IMR-90 (cell line): ENCODE results near the gene FMN2. TPM values are rescaled to one million over a fixed set of nuclear protein-coding genes. Genes with fewer than 3 reads are reported as not detected.

Source experiments
- ATAC-seq: fragments of 200-7000 bp; cut with Tn5 transposase; 2 replicates; pipeline ENCODE4 v1.9.1; 2020; ENCODE audit warnings: low read depth, mild to moderate bottlenecking, moderate library complexity
- BruUV-seq: library from RNA; stranded (reverse); fragments of 400-500 nt; replicated peaks from 2 replicates; lab custom pipeline; 2021; lab: Mats Ljungman, UMichigan
- CTCF ChIA-PET: fragments of 300-600 bp; formaldehyde crosslinking; extraction: SDS; loops from one replicate; lab custom pipeline; 2021; ENCODE audit warnings: antibody characterized with exemption; lab: Yijun Ruan, JAX
- POLR2A ChIA-PET: fragments of 300-600 bp; sonication (Branson Sonifier 250); formaldehyde crosslinking; loops from one replicate; lab custom pipeline; 2022; ENCODE audit warnings: antibody characterized with exemption; ENCODE audit not compliant: unreplicated experiment; lab: Charles Lee
- DNase-seq: peaks from one replicate; pipeline ENCODE4 v3.0.0; 2013
- H2AFZ ChIP-seq: replicated peaks from 2 replicates; pipeline ENCODE3; 2013; ENCODE audit warnings: low read length, mild to moderate bottlenecking; ENCODE audit not compliant: poor library complexity
- H2AK5ac ChIP-seq: 2 replicates; pipeline ENCODE4 v1.6.1; 2013; ENCODE audit warnings: low read depth, low read length, inconsistent platforms
- H2AK9ac ChIP-seq: replicated peaks from 2 replicates; pipeline ENCODE3; 2013; ENCODE audit warnings: mild to moderate bottlenecking, low read depth, low read length, moderate library complexity; ENCODE audit not compliant: poor library complexity
- H2BK120ac ChIP-seq: 2 replicates; pipeline ENCODE4 v1.6.1; 2013; ENCODE audit warnings: low read depth, low read length, inconsistent platforms
- H2BK15ac ChIP-seq: 3 replicates; pipeline ENCODE4 v1.6.1; 2013; ENCODE audit warnings: low read depth, low read length, inconsistent platforms
- H2BK20ac ChIP-seq: 2 replicates; pipeline ENCODE4 v1.6.1; 2013; ENCODE audit warnings: low read depth, mild to moderate bottlenecking, inconsistent platforms, low read length, moderate library complexity
- H2BK5ac ChIP-seq: 2 replicates; pipeline ENCODE4 v1.6.1; 2013; ENCODE audit warnings: mild to moderate bottlenecking, low read depth, low read length, inconsistent platforms; ENCODE audit not compliant: poor library complexity, severe bottlenecking
- H3K14ac ChIP-seq: replicated peaks from 2 replicates; pipeline ENCODE4 v1.6.1; 2013; ENCODE audit warnings: low read depth, low read length, inconsistent platforms
- H3K18ac ChIP-seq: 2 replicates; pipeline ENCODE4 v1.6.1; 2013; ENCODE audit warnings: low read depth, low read length, control low read depth
- H3K23ac ChIP-seq: 2 replicates; pipeline ENCODE4 v1.6.1; 2013; ENCODE audit warnings: low read depth, low read length, inconsistent platforms
- H3K27ac ChIP-seq: 2 replicates; pipeline ENCODE4 v1.5.1; 2013; ENCODE audit warnings: mild to moderate bottlenecking, control low read depth, low read length; ENCODE audit not compliant: insufficient read depth
- H3K27me3 ChIP-seq: 2 replicates; pipeline ENCODE4 v1.6.1; 2013; ENCODE audit warnings: low read length; ENCODE audit not compliant: control insufficient read depth, insufficient read depth
- H3K36me3 ChIP-seq: 2 replicates; pipeline ENCODE4 v1.6.1; 2013; ENCODE audit warnings: low read length, mixed read lengths; ENCODE audit not compliant: control insufficient read depth, insufficient read depth
- H3K4ac ChIP-seq: 2 replicates; pipeline ENCODE4 v1.6.1; 2013; ENCODE audit warnings: low read depth, low read length, inconsistent platforms
- H3K4me1 ChIP-seq: 2 replicates; pipeline ENCODE4 v1.6.1; 2013; ENCODE audit warnings: low read length, mixed read lengths; ENCODE audit not compliant: control insufficient read depth, insufficient read depth
- H3K4me2 ChIP-seq: 2 replicates; pipeline ENCODE4 v1.6.1; 2013; ENCODE audit warnings: low read depth, mild to moderate bottlenecking, control low read depth, low read length, moderate library complexity
- H3K4me3 ChIP-seq: 2 replicates; pipeline ENCODE4 v1.5.1; 2013; ENCODE audit warnings: low read depth, mild to moderate bottlenecking, control low read depth, low read length, moderate library complexity; ENCODE audit not compliant: insufficient read depth
- H3K56ac ChIP-seq: 2 replicates; pipeline ENCODE4 v1.6.1; 2013; ENCODE audit warnings: low read length, inconsistent platforms; ENCODE audit not compliant: insufficient read depth; ENCODE audit errors: extremely low read depth
- H3K79me1 ChIP-seq, 2 experiments: 2 replicates each; pipeline ENCODE4 v1.6.1; 2013; ENCODE audit warnings: low read length in 2 of 2, inconsistent platforms in 1 of 2, low read depth in 1 of 2
- H3K9ac ChIP-seq: 2 replicates; pipeline ENCODE4 v1.6.1; 2013; ENCODE audit warnings: low read depth, low read length, control low read depth
- H3K9me1 ChIP-seq: 2 replicates; pipeline ENCODE4 v1.6.1; 2013; ENCODE audit warnings: low read length, inconsistent platforms; ENCODE audit not compliant: insufficient read depth
- H3K9me3 ChIP-seq: 2 replicates; pipeline ENCODE4 v1.6.1; 2013; ENCODE audit warnings: low read length; ENCODE audit not compliant: control insufficient read depth, insufficient read depth
- H4K20me1 ChIP-seq: 2 replicates; pipeline ENCODE4 v1.6.1; 2013; ENCODE audit warnings: low read length, inconsistent platforms; ENCODE audit not compliant: insufficient read depth
- H4K5ac ChIP-seq: 2 replicates; pipeline ENCODE4 v1.6.1; 2013; ENCODE audit warnings: mild to moderate bottlenecking, low read depth, low read length, control low read depth
- H4K8ac ChIP-seq, 2 experiments: 2 replicates each; pipeline ENCODE4 v1.6.1; 2013; ENCODE audit warnings: low read depth in 2 of 2, low read length in 2 of 2, control low read depth in 1 of 2, inconsistent platforms in 1 of 2
- H4K91ac ChIP-seq: 2 replicates; pipeline ENCODE4 v1.6.1; 2013; ENCODE audit warnings: low read depth, low read length, inconsistent platforms; ENCODE audit not compliant: insufficient read depth
- BHLHE40 ChIP-seq: fragments of 150-350 bp; IDR thresholded peaks from 2 replicates; pipeline ENCODE4 v1.6.1; 2016; ENCODE audit warnings: mild to moderate bottlenecking, low read depth, low read length
- CEBPB ChIP-seq: IDR thresholded peaks from 2 replicates; pipeline ENCODE4 v1.6.1; 2012; ENCODE audit warnings: low read depth, low read length, improper control_type of control experiment
- CHD1 ChIP-seq: IDR thresholded peaks from 2 replicates; pipeline ENCODE4 v1.6.1; 2012; ENCODE audit warnings: low read depth, low read length, improper control_type of control experiment
- MAZ ChIP-seq: IDR thresholded peaks from 2 replicates; pipeline ENCODE4 v1.6.1; 2012; ENCODE audit warnings: low read depth, mild to moderate bottlenecking, low read length, improper control_type of control experiment, moderate library complexity, borderline replicate concordance
- MXI1 ChIP-seq: IDR thresholded peaks from 2 replicates; pipeline ENCODE4 v1.6.1; 2012; ENCODE audit warnings: low read depth, mild to moderate bottlenecking, low read length, moderate library complexity, borderline replicate concordance
- NFE2L2 ChIP-seq: fragments of 150-350 bp; IDR thresholded peaks from 2 replicates; pipeline ENCODE4 v1.6.1; 2016; ENCODE audit warnings: low read depth, mild to moderate bottlenecking, low read length
- RAD21 ChIP-seq: IDR thresholded peaks from 2 replicates; pipeline ENCODE4 v1.6.1; 2012; ENCODE audit warnings: low read length, improper control_type of control experiment
- RCOR1 ChIP-seq: IDR thresholded peaks from 2 replicates; pipeline ENCODE4 v1.6.1; 2012; ENCODE audit warnings: mild to moderate bottlenecking, low read length, improper control_type of control experiment; ENCODE audit not compliant: insufficient replicate concordance
- RFX5 ChIP-seq: IDR thresholded peaks from 2 replicates; pipeline ENCODE4 v1.8.0; 2012; ENCODE audit warnings: low read depth, mild to moderate bottlenecking, low read length, moderate library complexity
- WGBS, 2 experiments: methylation state at CpG; one replicate each; pipeline versions ENCODE4 v1.1.5 to v1.1.7; 2013; ENCODE audit warnings: missing lambda C conversion rate in 2 of 2; ENCODE audit not compliant: insufficient read length in 1 of 2; ENCODE audit errors: extremely low coverage in 2 of 2; 5-methylcytosine and 5-hydroxymethylcytosine counted together
- dilution Hi-C: fragments of 300-500 bp; cut with HindIII; formaldehyde crosslinking; loops from one replicate; pipeline ENCODE4 v1.14.3; 2018; ENCODE audit warnings: low sequenced_read_pairs; ENCODE audit not compliant: unreplicated experiment
- in situ Hi-C: fragments of 300-500 bp; cut with MboI; formaldehyde crosslinking; loops from 3 replicates; pipeline ENCODE4 v1.14.3; 2019; ENCODE audit warnings: low sequenced_read_pairs, inconsistent platforms, mixed read lengths
- intact Hi-C: fragments of 100-400 bp; cut with micrococcal nuclease; formaldehyde crosslinking; loops from 2 replicates; pipeline ENCODE4 v1.10.0; 2022
- polyA plus RNA-seq, 3 experiments: library from polyadenylated mRNA; depleted of rRNA; stranded (reverse); fragments of >200 nt; gene quantifications; 2 replicates each; pipeline ENCODE4 v1.2.3, GENCODE V29; 2012; ENCODE audit warnings: low replicate concordance in 1 of 3
- total RNA-seq: library from RNA; depleted of rRNA; stranded (reverse); fragments of >200 nt; gene quantifications from 2 replicates; pipeline ENCODE4 v1.2.3, GENCODE V29; 2012

The FMN2 gene
- total and polyA plus RNA-seq, 2 of the 4 experiments (the other 2 are of a cell fraction): 29.0 to 35.8 TPM

GRCh38 chr1:240351690-240352089 is 260.0 kb downstream of the FMN2 start:
- H2AK5ac ChIP-seq: peak overlapping the region; percentile 94
- DNase-seq (peak; percentile 33), ATAC-seq (no peak)
- H3K27ac ChIP-seq: peak overlapping the region; percentile 11; the same call in 1 of the 2 replicates
- H3K18ac ChIP-seq: peak overlapping the region; percentile 99; the same call in 1 of the 2 replicates
- TF ChIP-seq CEBPB (no peak), RFX5 (no peak), MXI1 (no peak), RAD21 (no peak), MAZ (no peak), CHD1 (no peak), NFE2L2 (no peak), BHLHE40 (no peak), RCOR1 (no peak)
- H3K9ac ChIP-seq: no peak overlapping the region
- no CpG with 5 or more reads among the region's 1 CpG for WGBS, 2 experiments
- peaks cover 26 to 52% of the 10 kb centered on the region in 2 experiments; a peak in 3 of 4 replicates for H3K79me1 ChIP-seq
- peak overlapping the region; percentile 99 for H2BK120ac ChIP-seq
- peak overlapping the region; percentile 96 for H4K91ac ChIP-seq
- H2AFZ ChIP-seq: no peak overlapping the region
- H3K4me1 ChIP-seq: peaks cover 17% of the 10 kb centered on the region
- ChIA-PET POLR2A (no interaction called here), CTCF (interaction anchor here (0.6 kb wide), 1 partner anchor 135 kb away, joined by 3 read pairs; no protein-coding TSS in a partner anchor)
- H2BK5ac ChIP-seq: peak overlapping the region; percentile 89
- no peak overlapping the region for H2AK9ac ChIP-seq
- H3K9me3 ChIP-seq: no peaks in the 10 kb centered on the region
- H3K9me1 ChIP-seq: peaks cover 9% of the 10 kb centered on the region
- no peak overlapping the region for H3K4me3 ChIP-seq
- dilution Hi-C loops: no loop called here
- H3K56ac ChIP-seq: peak overlapping the region; percentile 67
- no peaks in the 10 kb centered on the region for H4K20me1 ChIP-seq
- peak overlapping the region; percentile 73 to 84 for H4K8ac ChIP-seq
- intact Hi-C loops: loop anchor here (5.0 kb wide), 3 partner anchors 39 to 159 kb away; no protein-coding TSS in a partner anchor
- H3K4me2 ChIP-seq: no peak overlapping the region; the same call in 1 of the 2 replicates
- in situ Hi-C loops: no loop called here
- peak overlapping the region; percentile 93; the same call in 1 of the 2 replicates for H4K5ac ChIP-seq
- peak overlapping the region; percentile 98 for H3K14ac ChIP-seq
- no peaks in the 10 kb centered on the region for H3K27me3 ChIP-seq
- no TSS peak for BruUV-seq
- peak overlapping the region; percentile 93 for H2BK15ac ChIP-seq
- H2BK20ac ChIP-seq: peak overlapping the region; percentile 99
- peak overlapping the region; percentile 91 for H3K4ac ChIP-seq
- H3K23ac ChIP-seq: peak overlapping the region; percentile 96
- H3K36me3 ChIP-seq: peaks cover 2% of the 10 kb centered on the region; the same call in 1 of the 2 replicates
